PC-9 (cell line): ENCODE measurements around the gene OXCT1. TPM values are rescaled to one million over a fixed set of nuclear protein-coding genes. Genes with fewer than 3 reads are reported as not detected.
"Not testable (repeated sequence)": the region's sequence is repeated elsewhere in the genome, so short reads cannot be mapped to it uniquely, and the experiment has no call there.

Experiments
- BruUV-seq: library from RNA; stranded (reverse); fragments of 400-500 nt; replicated peaks from 2 replicates; lab custom pipeline; 2021; lab: Mats Ljungman, UMichigan
- CTCF ChIA-PET: fragments of 300-600 bp; sonication (Branson Sonifier 250); formaldehyde crosslinking; loops from one replicate; lab custom pipeline; 2022; ENCODE audit warnings: antibody characterized with exemption; lab: Charles Lee
- POLR2A ChIA-PET: fragments of 300-600 bp; sonication (Branson Sonifier 250); formaldehyde crosslinking; loops from one replicate; lab custom pipeline; 2022; ENCODE audit warnings: antibody characterized with exemption; ENCODE audit not compliant: unreplicated experiment; lab: Charles Lee
- DNase-seq, 2 experiments: peaks; one replicate each; pipeline versions ENCODE4 v3.0.0 to v3.0.0-alpha.2; 2015 to 2022; ENCODE audit warnings: mixed read lengths in 1 of 2
- H2AFZ ChIP-seq: fragments of 200-600 bp; sonication (generic); 2 replicates; pipeline ENCODE4 v1.8.1; 2017; ENCODE audit warnings: antibody characterized with exemption
- H3F3A ChIP-seq: fragments of 200-600 bp; sonication (generic); 2 replicates; pipeline ENCODE4 v1.8.1; 2017; ENCODE audit warnings: antibody characterized with exemption, mild to moderate bottlenecking, low read depth; ENCODE audit not compliant: insufficient read depth
- H3K27ac ChIP-seq: fragments of 200-600 bp; sonication (generic); 2 replicates; pipeline ENCODE4 v1.6.1; 2016; ENCODE audit warnings: mixed run types
- H3K27me3 ChIP-seq: fragments of 200-600 bp; sonication (generic); 2 replicates; pipeline ENCODE4 v1.6.1; 2016; ENCODE audit warnings: low read depth, mixed run types; ENCODE audit not compliant: insufficient read depth
- H3K36me3 ChIP-seq: fragments of 200-600 bp; sonication (generic); 2 replicates; pipeline ENCODE4 v1.6.1; 2016; ENCODE audit warnings: low read depth, mixed run types
- H3K4me1 ChIP-seq: fragments of 200-600 bp; sonication (generic); replicated peaks from 2 replicates; pipeline ENCODE4 v1.6.1; 2016; ENCODE audit warnings: mixed run types; ENCODE audit not compliant: insufficient read depth
- H3K4me2 ChIP-seq: fragments of 200-600 bp; sonication (generic); 2 replicates; pipeline ENCODE4 v1.6.1; 2017; ENCODE audit warnings: mixed run types
- H3K4me3 ChIP-seq: fragments of 200-600 bp; sonication (generic); 2 replicates; pipeline ENCODE4 v1.6.1; 2016; ENCODE audit warnings: mixed run types
- H3K79me2 ChIP-seq: fragments of 200-600 bp; sonication (generic); 2 replicates; pipeline ENCODE4 v1.6.1; 2017; ENCODE audit warnings: low read depth, mixed run types
- H3K9me2 ChIP-seq: fragments of 200-600 bp; sonication (generic); 2 replicates; pipeline ENCODE4 v1.8.1; 2017; ENCODE audit warnings: mild to moderate bottlenecking; ENCODE audit not compliant: insufficient read depth
- H3K9me3 ChIP-seq: fragments of 200-600 bp; sonication (generic); 2 replicates; pipeline ENCODE4 v1.8.1; 2016; ENCODE audit warnings: low read depth; ENCODE audit not compliant: insufficient read depth
- H4K20me1 ChIP-seq: fragments of 200-600 bp; sonication (generic); 2 replicates; pipeline ENCODE4 v1.8.1; 2017; ENCODE audit not compliant: insufficient read depth
- EZH2 ChIP-seq: fragments of 200-600 bp; sonication (generic); IDR thresholded peaks from 2 replicates; pipeline ENCODE4 v1.8.0; 2017; ENCODE audit warnings: antibody characterized with exemption, low read depth
- intact Hi-C: fragments of 100-400 bp; cut with micrococcal nuclease; formaldehyde crosslinking; loops from one replicate; pipeline ENCODE4 v1.10.0; 2022; ENCODE audit not compliant: unreplicated experiment
- total RNA-seq: library from RNA; stranded (reverse); gene quantifications from 2 replicates; pipeline ENCODE4 v1.2.3, GENCODE V29; 2021
- TF ChIP-seq, protein P1 (sequence below): fragments of 200-600 bp; sonication (generic); conservative IDR thresholded peaks from 2 replicates; pipeline ENCODE4 v1.6.1; 2017; ENCODE audit warnings: mixed run types, antibody characterized with exemption, mild to moderate bottlenecking, moderate library complexity

The OXCT1 gene
- total RNA-seq, 1 experiment from 2014 or later, result 29.7 TPM

DNA sequence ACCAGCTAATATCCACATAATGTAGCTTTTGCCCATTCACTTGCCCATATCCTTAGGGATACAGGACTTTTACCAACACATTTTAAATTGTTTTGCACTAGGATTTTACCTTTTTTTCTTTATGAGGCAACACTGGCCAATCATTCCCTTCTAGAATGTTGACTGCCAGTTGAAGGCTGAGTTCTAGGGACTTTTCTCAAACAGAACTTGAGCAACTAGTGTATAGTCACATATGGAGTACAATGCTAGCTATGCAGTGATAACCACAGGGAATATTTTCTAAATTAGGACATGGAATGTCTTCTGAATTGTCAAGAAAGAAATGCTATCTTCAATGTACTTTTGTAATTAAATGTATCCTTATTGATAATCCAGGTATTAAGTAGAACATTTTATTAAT lies 133.6 kb downstream of the OXCT1 start:
- Histone ChIP-seq H3K4me1 (no peaks in the 10 kb centered on the region), H4K20me1 (no peaks in the 10 kb centered on the region), H2AFZ (no peak overlapping the region), H3K79me2 (no peaks in the 10 kb centered on the region), H3K36me3 (no peaks in the 10 kb centered on the region), H3K27me3 (no peaks in the 10 kb centered on the region), H3K9me2 (no peaks in the 10 kb centered on the region), H3F3A (no peaks in the 10 kb centered on the region), H3K9me3 (no peaks in the 10 kb centered on the region; the same call in 1 of the 2 replicates), H3K4me3 (no peak overlapping the region), H3K27ac (no peak overlapping the region), H3K4me2 (no peak overlapping the region)
- ChIA-PET CTCF (no interaction called here), POLR2A (no interaction called here)
- no peak for DNase-seq
- intact Hi-C loops, result no loop called here
- no TSS peak for BruUV-seq
- no peak for TF ChIP-seq EZH2
- TF ChIP-seq, protein P1, sequence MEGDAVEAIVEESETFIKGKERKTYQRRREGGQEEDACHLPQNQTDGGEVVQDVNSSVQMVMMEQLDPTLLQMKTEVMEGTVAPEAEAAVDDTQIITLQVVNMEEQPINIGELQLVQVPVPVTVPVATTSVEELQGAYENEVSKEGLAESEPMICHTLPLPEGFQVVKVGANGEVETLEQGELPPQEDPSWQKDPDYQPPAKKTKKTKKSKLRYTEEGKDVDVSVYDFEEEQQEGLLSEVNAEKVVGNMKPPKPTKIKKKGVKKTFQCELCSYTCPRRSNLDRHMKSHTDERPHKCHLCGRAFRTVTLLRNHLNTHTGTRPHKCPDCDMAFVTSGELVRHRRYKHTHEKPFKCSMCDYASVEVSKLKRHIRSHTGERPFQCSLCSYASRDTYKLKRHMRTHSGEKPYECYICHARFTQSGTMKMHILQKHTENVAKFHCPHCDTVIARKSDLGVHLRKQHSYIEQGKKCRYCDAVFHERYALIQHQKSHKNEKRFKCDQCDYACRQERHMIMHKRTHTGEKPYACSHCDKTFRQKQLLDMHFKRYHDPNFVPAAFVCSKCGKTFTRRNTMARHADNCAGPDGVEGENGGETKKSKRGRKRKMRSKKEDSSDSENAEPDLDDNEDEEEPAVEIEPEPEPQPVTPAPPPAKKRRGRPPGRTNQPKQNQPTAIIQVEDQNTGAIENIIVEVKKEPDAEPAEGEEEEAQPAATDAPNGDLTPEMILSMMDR, result no peak

GRCh38 chr5:41735213-41735612 lies 135.0 kb downstream of the OXCT1 start:
- no peak overlapping the region for H3K4me2 ChIP-seq
- intact Hi-C loops, result no loop called here
- no TSS peak for BruUV-seq
- H3K9me2 ChIP-seq, result no peaks in the 10 kb centered on the region
- no peak overlapping the region for H2AFZ ChIP-seq
- no peaks in the 10 kb centered on the region for H3K4me1 ChIP-seq
- no peaks in the 10 kb centered on the region; the same call in 1 of the 2 replicates for H3K9me3 ChIP-seq
- H3K4me3 ChIP-seq, result no peak overlapping the region
- H3K27me3 ChIP-seq, result no peaks in the 10 kb centered on the region
- DNase-seq, result no peak
- no peaks in the 10 kb centered on the region for H4K20me1 ChIP-seq
- H3K79me2 ChIP-seq, result no peaks in the 10 kb centered on the region
- TF ChIP-seq, protein P1, result no peak
- no peak for TF ChIP-seq EZH2
- H3K27ac ChIP-seq, result no peak overlapping the region
- no peaks in the 10 kb centered on the region for H3F3A ChIP-seq
- CTCF ChIA-PET, result no interaction called here
- H3K36me3 ChIP-seq, result no peaks in the 10 kb centered on the region
- POLR2A ChIA-PET, result no interaction called here

GRCh38 chr5:41729381-41729780 lies 140.8 kb downstream of the OXCT1 start:
- BruUV-seq, H3K4me1 ChIP-seq, intact Hi-C loops, H3K4me2 ChIP-seq, H3K9me3 ChIP-seq, H3K4me3 ChIP-seq, H2AFZ ChIP-seq, H3K27ac ChIP-seq, H3F3A ChIP-seq, H4K20me1 ChIP-seq, H3K27me3 ChIP-seq, DNase-seq, CTCF ChIA-PET, H3K9me2 ChIP-seq, POLR2A ChIA-PET, H3K36me3 ChIP-seq, H3K79me2 ChIP-seq: not testable (repeated sequence)

GRCh38 chr5:41728281-41728680 lies 141.9 kb downstream of the OXCT1 start:
- no peaks in the 10 kb centered on the region for H3K27me3 ChIP-seq
- no peak for TF ChIP-seq EZH2
- TF ChIP-seq, protein P1, result no peak
- no peaks in the 10 kb centered on the region for H3K4me1 ChIP-seq
- no TSS peak for BruUV-seq
- DNase-seq, result no peak
- intact Hi-C loops, result no loop called here
- CTCF ChIA-PET, result no interaction called here
- H3K36me3 ChIP-seq, result no peaks in the 10 kb centered on the region
- H3F3A ChIP-seq, result no peaks in the 10 kb centered on the region
- H3K79me2 ChIP-seq, result no peaks in the 10 kb centered on the region
- H4K20me1 ChIP-seq, result no peaks in the 10 kb centered on the region
- no peak overlapping the region for H3K27ac ChIP-seq
- no peaks in the 10 kb centered on the region; the same call in 1 of the 2 replicates for H3K9me3 ChIP-seq
- no peak overlapping the region for H3K4me3 ChIP-seq
- no peaks in the 10 kb centered on the region for H3K9me2 ChIP-seq
- no peak overlapping the region for H2AFZ ChIP-seq
- POLR2A ChIA-PET, result no interaction called here
- H3K4me2 ChIP-seq, result no peak overlapping the region
